Measurements from ENCODE around the gene AOPEP.
A peak's percentile ranks its signal among the peaks of the same experiment; 100 is the strongest.
"Not testable (repeated sequence)": the region's sequence is repeated elsewhere in the genome, so short reads cannot be mapped to it uniquely, and the experiment has no call there.

Gene AOPEP

GRCh38 chr9:95003689-95004410 lies 277.4 kb downstream of the AOPEP start:
- DNase-seq = peak; percentile 25

- DNase-seq = no peak
These were observed 278.1 kb downstream of the AOPEP start for GRCh38 chr9:95004411-95005277.

- no peak for DNase-seq
These were observed 279.0 kb downstream of the AOPEP start for GRCh38 chr9:95005278-95006143.

- no peak for DNase-seq
These were observed 280.8 kb downstream of the AOPEP start for GRCh38 chr9:95007226-95007869.

- no peak for DNase-seq
These were observed 281.8 kb downstream of the AOPEP start for GRCh38 chr9:95008151-95008771.

DNA sequence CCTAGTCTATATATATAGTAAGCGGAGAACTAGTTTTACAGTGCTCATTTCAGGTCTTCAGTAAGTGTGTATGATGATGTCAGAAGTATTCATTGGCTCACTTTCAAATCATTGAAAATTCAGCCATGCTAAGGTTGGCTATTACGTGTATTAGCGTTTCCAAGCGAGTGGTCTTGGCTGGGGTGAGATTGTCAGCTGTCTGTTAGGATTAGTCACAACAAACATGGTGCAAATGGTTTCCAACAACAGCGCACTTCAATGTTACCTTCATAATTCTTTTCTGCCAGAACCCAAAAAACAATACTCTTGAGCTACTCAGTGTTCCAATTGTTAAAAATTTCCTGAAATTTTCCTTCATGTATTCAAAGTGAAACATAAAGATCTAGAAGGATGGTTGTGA lies 283.0 kb downstream of the AOPEP start:
- DNase-seq = no peak

GRCh38 chr9:95010431-95010838 lies 283.9 kb downstream of the AOPEP start:
- no peak for DNase-seq

DNA sequence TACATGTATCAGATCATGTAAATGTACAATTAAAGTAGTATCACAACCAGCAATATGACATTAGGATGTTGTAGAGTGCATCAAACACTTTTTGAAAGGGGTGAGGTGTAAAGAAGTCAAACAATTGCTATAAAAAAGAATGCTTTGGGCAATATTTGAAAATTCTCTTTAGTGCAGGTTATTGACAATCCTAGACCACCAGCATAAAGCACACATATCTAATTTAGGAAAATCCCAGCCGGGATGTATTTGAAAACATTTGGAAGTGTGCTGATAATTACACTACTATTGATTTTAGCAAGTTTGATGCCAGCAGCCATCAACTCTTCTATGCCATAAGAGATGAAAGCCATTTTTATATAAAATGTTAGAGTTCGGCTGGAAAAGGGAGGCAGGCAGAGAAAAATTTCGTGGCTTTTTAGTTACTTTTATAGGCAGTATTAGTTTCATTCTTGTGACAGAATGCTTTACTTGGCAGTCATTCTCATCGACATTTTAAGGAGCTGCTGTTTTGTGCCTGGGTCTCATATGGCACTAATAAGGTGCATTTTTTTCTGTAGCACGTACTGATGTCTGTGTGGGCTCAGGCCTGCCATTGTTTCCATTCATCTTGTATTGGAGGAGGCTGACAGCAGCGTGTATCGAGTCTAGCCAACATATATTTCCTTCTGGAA lies 285.7 kb downstream of the AOPEP start:
- no peak for DNase-seq

DNA sequence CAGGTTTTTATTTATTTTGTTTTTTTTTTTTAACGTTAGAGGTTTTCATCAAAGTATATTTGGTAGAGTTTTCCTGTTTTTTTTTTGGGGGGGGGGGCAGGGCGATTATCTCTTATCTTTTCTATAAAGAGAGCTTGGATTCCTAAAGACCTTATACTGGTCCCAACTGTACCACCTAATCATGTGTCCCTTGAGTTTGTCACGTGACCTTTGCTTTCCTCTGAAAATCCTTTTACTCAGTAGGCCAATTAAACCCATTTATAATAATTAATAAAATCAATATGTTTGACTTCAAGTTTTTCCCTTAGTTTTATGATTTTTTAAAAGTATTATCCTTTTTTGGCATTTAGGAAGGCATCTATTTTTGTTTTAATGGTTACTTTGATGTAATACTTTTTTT lies 286.4 kb downstream of the AOPEP start:
- DNase-seq = no peak

- DNase-seq = no peak
These were observed 288.4 kb downstream of the AOPEP start for GRCh38 chr9:95014917-95015316.

DNA sequence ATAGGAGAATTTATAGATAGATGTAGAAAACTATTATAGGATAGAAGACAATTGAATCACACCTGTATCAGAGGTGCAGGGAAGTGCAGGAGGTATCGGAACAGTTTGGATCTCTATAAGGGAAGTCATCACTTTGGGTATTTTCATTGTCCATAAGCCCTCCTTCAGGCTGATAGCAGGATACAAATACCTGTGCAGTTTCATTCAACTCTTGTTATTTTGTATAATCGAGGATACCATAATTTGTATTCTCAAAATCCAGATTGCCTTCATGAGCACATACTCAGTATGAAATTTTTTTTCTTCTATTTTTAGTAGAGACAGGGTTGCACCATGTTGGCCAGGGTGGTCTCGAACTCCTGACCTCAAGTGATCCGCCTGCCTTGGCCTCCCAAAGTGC lies 289.1 kb downstream of the AOPEP start:
- DNase-seq = no peak

DNA sequence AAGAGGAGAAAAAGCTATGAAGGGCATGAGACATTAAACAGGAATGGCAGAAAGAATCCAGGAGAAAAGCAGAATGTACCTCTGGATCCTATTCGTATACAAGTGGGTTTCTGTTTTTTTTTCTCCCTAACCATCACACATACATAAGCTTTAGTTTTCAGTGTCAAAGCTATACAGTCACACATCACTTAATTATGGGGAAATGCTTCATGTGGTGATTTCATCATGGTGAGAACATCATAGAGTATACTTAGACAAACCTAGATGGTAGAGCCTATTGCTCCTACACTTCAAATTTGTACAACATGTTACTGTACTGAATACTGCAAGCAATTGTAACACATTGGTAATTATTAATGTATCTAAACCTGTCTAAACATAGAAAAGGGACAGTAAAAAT lies 290.6 kb downstream of the AOPEP start:
- no peak for DNase-seq

DNA sequence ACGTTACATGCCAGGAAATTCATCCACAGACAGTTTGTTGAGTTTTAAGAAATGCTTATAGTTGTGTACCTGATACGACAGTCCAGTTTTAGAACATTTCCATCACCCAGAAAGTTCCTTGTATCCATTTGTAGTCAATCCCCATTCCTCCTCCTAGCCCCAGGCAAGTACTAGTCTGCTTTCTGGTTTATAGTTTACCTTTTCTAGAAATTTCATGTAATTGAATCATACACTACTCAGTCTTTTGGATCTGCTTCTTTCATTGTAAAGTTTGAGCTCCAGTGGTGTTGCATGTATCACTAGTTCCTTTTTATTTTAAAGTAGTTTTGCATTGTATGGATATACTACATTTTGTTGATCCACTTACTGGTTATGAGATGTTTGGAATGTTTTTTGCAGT lies 291.2 kb downstream of the AOPEP start:
- DNase-seq = no peak

GRCh38 chr9:95018099-95018936 lies 291.8 kb downstream of the AOPEP start:
- DNase-seq = peak; percentile 52

DNA sequence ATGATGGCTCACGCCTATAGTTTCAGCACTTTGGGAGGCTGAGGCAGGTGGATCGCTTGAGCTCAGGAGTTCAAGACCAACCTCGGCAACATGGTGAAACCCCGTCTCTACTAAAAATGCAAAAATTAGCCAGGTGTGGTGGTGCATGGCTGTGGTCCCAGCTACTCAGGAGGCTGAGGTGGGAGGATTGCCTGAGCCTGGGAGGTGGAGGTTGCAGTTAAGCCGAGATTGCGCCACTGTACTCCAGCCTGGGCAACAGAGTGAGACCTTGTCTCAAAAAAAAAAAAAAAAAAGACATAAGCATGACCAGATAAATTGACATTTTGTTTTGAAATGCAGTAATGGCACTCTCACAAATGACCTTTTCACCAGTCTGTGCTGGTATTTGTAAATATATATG lies 294.1 kb downstream of the AOPEP start:
- not testable (repeated sequence) for DNase-seq

- no peak for DNase-seq
These were observed 294.8 kb downstream of the AOPEP start for GRCh38 chr9:95021166-95021886.

DNA sequence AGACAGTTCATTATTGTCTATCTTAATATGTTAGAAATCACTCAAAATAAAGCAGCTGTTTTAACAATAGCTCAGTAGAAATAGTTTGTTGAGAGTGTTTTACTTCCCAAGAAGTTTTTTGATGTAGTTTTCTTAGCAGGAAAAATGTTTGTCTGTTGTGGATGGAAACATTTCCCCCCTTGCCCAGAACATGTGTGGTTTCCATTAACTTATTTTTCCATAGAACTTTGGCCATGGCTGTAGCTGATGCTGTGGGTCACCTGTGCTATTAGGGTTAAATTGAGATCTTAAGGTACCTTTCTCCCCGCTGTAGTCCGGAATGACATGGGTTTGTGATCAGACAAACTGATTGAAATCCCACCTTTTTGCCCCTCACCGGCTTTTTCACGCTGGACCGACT lies 296.2 kb downstream of the AOPEP start:
- DNase-seq = no peak

DNA sequence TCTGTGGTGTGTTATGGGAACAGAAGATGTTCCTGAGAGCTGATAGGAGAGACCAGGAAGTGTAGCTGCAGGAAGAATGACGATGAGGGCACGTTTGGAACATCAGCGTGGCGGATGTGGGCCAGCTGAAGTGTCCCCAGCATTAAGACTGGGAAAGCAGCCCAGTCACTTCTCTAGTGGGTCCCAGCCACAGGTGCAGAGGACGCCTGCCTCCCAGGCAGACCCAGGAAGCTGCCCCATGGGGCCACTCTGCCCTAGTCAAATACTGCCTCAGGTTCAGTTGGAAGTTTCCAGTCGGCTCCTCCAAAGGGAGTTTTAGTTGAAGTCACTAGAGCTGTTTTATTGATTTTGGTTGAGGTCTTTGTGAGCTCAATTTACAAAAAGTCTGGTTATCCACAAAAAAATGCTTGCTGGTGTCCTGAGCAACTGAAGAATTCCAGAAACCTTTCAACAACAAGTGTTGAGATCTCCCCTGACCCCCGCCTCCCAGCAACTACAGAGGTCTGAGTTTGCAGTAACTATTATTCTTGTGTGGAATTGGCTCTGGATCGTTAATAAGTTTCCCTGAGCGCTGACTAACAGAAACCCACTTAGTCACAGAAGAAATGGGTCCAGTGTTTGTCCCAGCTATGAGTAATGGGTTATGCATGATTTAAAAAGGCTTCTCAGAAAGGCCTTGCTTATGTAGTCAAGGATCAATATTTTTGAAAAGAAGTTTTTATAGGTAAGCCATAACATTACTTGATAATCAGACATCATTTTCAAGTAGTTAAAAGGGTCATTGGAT lies 296.9 kb downstream of the AOPEP start:
- DNase-seq = no peak

- DNase-seq = no peak
These were observed 297.7 kb downstream of the AOPEP start for GRCh38 chr9:95024097-95024671.

Data from hematopoietic multipotent progenitor cell treated with erythropoietin and hydrocortisone succinate and interleukin-3 and kit ligand, for 8 days (in vitro differentiated cells).